Fibroblast of the aortic adventitia (primary cell): ENCODE measurements around the gene ADCY1. TPM values are rescaled to one million over a fixed set of nuclear protein-coding genes. Genes with fewer than 3 reads are reported as not detected.

Experiments
- DNase-seq: peaks from one replicate; pipeline ENCODE4 v3.0.0-alpha.2; 2010; ENCODE audit warnings: low read depth
- H3K4me3 ChIP-seq: 2 replicates; pipeline ENCODE4 v1.5.1; 2011; ENCODE audit warnings: low read depth, mild to moderate bottlenecking, control low read depth, low read length, moderate library complexity
- total RNA-seq: library from RNA; depleted of rRNA; stranded (reverse); fragments of >200 nt; gene quantifications from 2 replicates; pipeline ENCODE4 v1.2.3, GENCODE V29; 2012; ENCODE audit warnings: low replicate concordance
- TF ChIP-seq, protein P1 (sequence below): IDR thresholded peaks from 2 replicates; pipeline ENCODE4 v1.5.1; 2011; ENCODE audit warnings: mild to moderate bottlenecking, low read length, control low read depth, inconsistent platforms; ENCODE audit not compliant: insufficient read depth

The ADCY1 gene
- total RNA-seq, 1 donor: 0.72 TPM

DNA sequence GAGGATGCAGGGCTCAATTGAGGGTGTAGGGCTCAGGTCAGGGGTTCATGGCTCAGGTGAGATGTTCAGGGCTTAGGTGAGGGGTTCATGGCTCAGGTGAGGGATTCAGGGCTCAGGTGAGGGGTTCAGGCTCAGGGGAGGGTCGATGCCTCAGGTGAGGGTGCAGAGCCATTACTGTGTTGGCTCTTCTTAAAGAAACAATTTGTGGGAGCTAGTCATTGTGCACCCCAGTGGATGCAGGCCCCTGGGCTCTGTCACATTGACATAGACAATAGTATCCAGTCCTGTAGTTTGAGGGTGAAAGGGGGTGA is 86.7 kb downstream of the ADCY1 start:
- H3K4me3 ChIP-seq: no peak overlapping the region
- TF ChIP-seq, protein P1, sequence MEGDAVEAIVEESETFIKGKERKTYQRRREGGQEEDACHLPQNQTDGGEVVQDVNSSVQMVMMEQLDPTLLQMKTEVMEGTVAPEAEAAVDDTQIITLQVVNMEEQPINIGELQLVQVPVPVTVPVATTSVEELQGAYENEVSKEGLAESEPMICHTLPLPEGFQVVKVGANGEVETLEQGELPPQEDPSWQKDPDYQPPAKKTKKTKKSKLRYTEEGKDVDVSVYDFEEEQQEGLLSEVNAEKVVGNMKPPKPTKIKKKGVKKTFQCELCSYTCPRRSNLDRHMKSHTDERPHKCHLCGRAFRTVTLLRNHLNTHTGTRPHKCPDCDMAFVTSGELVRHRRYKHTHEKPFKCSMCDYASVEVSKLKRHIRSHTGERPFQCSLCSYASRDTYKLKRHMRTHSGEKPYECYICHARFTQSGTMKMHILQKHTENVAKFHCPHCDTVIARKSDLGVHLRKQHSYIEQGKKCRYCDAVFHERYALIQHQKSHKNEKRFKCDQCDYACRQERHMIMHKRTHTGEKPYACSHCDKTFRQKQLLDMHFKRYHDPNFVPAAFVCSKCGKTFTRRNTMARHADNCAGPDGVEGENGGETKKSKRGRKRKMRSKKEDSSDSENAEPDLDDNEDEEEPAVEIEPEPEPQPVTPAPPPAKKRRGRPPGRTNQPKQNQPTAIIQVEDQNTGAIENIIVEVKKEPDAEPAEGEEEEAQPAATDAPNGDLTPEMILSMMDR: no peak
- DNase-seq: no peak

DNA sequence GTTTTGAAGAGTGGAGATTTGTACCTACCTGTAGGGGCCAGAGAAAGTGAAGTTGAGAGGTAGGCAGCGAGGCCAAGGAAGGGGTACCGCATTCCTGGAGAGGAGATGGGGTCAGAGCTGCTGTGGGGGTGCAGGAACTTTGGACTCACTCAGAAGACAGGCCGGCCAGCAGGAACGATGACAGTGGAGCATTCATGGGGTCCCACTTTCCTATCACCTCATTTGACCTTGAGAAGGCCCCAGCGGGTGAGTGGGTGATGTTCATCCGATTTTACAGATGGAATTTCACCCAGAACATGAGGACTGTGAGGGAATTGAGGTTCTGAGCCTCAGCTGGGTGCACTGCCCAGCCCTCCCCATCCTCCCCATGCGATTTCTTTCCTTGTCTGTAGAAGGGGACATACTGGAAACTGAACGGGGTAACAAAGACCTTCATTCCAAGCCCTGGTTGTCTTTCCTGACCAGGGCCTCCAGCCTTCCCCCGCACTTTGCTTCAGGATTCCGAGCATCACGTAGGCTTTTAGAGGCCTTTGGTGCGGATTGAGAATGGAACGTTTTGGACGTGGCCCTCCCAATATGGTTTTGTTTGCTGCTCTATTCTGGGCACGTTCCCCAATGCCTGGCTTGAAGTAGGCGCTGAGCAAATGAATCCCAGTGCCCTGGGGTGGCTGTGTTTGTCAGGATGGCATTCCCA is 87.3 kb downstream of the ADCY1 start:
- TF ChIP-seq, protein P1: no peak
- no peak overlapping the region for H3K4me3 ChIP-seq
- no peak for DNase-seq

DNA sequence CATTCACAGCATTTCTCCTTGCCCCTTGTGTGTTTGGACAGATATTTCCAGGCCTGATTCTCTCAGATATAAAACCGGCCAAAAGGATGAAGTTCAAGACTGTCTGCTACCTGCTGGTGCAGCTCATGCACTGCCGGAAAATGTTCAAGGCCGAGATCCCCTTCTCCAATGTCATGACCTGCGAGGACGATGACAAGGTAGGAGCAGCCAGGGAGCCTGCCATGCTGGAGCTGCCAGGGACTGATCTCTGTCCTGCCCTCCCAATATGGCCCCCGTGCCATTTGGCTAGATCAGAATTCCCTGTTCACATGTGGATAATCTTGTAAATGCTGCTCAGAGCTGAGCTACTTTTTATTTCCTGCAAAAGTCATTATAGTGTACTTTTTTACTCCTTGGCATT is 87.8 kb downstream of the ADCY1 start:
- TF ChIP-seq, protein P1: no peak
- no peak overlapping the region for H3K4me3 ChIP-seq
- no peak for DNase-seq

DNA sequence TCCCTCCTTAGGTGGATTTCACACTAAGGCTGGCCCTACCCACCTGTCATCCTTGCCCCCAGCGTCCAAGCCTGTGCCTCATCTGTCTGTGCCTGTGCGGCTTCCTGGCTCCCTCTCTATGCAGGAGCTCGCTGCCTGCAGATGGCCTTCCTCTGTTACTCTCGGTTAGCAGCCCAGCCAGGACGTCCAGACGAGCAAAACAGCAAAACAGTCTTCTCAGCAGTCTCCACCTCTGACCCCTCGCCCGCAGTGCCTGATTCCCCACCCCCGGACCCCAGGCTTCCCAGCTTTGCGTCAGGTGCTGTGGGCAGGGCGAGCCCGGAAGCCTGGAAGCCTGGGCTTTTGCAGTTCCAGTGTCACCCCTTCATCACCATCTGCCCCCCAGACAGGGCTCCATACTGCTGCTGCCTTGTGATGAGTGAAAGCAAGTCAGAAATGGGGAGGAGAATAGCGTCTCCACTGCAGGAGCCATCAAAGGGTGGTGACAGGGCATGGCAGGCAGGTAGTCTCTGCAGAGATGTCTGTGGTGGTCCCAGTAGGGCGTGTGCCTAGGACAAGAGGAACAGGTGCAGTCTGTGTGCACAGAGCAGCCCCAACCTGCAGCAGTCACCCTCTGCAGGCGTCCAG is 88.5 kb downstream of the ADCY1 start:
- TF ChIP-seq, protein P1: no peak
- DNase-seq: no peak
- H3K4me3 ChIP-seq: no peak overlapping the region

DNA sequence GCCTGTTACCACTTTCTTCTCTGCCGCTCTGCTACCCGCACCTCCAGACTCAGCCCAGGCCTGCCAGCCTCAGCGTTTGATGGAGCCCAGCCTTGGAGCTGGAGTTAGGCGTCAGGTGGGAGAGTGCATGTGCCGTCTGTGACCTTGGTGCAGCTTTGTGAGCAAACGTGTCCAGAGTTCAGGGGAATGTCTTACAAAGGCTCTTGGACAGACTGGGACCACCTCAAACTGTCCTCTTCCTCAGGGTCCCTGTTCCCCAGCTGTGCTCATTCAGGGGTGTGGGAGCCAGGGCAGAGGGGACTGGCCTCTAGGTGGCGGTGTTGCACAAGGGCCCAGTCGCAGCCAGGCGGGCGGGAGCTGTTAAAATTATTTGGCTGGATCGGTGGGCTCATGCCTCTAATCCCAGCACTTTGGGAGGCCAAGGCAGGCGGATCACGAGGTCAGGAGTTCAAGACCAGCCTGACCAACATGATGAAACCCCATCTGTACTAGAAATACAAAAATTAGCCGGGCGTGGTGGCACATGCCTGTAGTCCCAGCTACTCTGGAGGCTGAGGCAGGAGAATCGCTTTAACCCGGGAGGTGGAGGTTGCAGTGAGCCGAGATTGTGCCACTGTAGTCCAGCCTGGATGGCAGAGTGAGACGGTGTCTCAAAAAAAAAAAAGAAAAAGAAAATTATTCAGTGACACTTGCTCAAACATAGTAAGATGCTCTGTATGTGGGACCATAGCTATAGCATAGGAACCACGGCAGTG is 89.2 kb downstream of the ADCY1 start:
- no peak overlapping the region for H3K4me3 ChIP-seq
- TF ChIP-seq, protein P1: peak; percentile 81
- DNase-seq: peak; percentile 16

DNA sequence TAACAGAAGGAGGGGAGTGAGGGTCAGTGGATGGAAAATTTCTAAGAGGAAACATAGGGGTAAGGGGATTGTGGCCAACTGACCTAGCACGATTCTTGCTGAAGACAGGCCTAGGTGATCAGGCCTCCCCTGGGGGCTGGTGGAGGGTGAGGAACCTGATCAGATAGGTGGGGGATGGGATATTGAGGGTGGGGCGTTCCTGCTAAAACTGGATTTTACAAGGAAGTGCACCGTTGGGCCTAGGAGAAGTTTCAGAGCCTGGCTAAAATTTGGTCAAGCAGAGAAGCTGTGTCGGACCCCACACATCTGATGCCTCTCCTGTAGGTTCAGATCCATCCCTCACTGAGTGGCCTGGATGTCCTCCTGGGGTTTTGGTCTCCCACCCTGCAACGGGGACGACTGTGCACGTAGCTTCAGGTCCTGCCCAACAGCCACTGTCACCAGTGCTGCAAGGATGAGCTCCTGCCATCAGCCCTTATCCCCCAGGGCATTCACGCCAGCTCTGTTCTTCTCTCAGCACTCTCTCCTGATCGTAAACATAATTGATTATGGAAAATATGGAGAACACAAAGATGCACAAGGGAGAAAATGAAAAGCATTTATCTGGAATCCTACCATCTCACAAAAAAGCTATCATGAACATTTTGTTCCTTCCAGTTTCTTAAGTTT is 89.9 kb downstream of the ADCY1 start:
- no peak overlapping the region for H3K4me3 ChIP-seq
- TF ChIP-seq, protein P1: no peak
- no peak for DNase-seq
